ENCODE data around the gene DIP2B.

DNA sequence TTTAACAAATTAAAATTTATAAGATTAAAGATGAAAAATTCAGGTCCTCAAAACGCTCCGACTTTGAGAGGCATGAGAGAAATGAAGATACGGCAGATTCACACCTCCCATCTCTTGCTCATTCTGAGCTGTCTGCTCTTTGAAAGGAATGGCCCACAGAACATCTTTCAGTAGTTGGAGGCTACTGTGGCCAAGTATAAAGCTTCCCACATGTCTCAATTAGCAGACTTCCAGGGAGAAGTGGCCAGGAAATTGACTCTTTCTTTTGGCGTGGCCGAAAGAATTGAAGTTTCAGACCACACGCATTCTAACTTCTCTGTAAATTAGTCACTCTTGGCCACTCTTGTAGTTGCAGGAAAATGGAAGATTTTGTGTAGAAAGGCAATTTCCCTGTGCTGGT lies 129.2 kb downstream of the DIP2B start:
- TF ChIP-seq EZH2 (IDR thresholded peaks at IDR 0.05; ENCODE audit: borderline replicate concordance, insufficient read depth, low read length, poor library complexity, severe bottlenecking) = no peak
- TF ChIP-seq, protein P1, sequence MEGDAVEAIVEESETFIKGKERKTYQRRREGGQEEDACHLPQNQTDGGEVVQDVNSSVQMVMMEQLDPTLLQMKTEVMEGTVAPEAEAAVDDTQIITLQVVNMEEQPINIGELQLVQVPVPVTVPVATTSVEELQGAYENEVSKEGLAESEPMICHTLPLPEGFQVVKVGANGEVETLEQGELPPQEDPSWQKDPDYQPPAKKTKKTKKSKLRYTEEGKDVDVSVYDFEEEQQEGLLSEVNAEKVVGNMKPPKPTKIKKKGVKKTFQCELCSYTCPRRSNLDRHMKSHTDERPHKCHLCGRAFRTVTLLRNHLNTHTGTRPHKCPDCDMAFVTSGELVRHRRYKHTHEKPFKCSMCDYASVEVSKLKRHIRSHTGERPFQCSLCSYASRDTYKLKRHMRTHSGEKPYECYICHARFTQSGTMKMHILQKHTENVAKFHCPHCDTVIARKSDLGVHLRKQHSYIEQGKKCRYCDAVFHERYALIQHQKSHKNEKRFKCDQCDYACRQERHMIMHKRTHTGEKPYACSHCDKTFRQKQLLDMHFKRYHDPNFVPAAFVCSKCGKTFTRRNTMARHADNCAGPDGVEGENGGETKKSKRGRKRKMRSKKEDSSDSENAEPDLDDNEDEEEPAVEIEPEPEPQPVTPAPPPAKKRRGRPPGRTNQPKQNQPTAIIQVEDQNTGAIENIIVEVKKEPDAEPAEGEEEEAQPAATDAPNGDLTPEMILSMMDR (IDR thresholded peaks at IDR 0.05; ENCODE audit: poor library complexity, severe bottlenecking) = no peak

Data from neural cell (in vitro differentiated cells).